Caco-2 (cell line): ENCODE data around the gene CGNL1. TPM values are rescaled to one million over a fixed set of nuclear protein-coding genes. Genes with fewer than 3 reads are reported as not detected.
A peak's percentile ranks its signal among the peaks of the same experiment; 100 is the strongest.

Experiments used
- BruUV-seq: library from RNA; stranded (reverse); fragments of 400-500 nt; replicated peaks from 2 replicates; lab custom pipeline; 2021; lab: Mats Ljungman, UMichigan
- CTCF ChIA-PET: fragments of 300-600 bp; sonication (Branson Sonifier 250); formaldehyde crosslinking; loops from one replicate; lab custom pipeline; 2022; ENCODE audit warnings: antibody characterized with exemption; lab: Charles Lee
- POLR2A ChIA-PET: fragments of 300-600 bp; sonication (Branson Sonifier 250); formaldehyde crosslinking; loops from one replicate; lab custom pipeline; 2022; ENCODE audit warnings: antibody characterized with exemption; lab: Charles Lee
- DNase-seq, 2 experiments: peaks; one replicate each; pipeline versions ENCODE4 v3.0.0 to v3.0.0-alpha.2; 2020 to 2022
- H3K27me3 ChIP-seq: replicated peaks from 2 replicates; pipeline ENCODE4 v1.6.0; 2011; ENCODE audit warnings: low read length; ENCODE audit not compliant: control insufficient read depth, insufficient read depth
- H3K36me3 ChIP-seq: 2 replicates; pipeline ENCODE4 v1.5.1; 2011; ENCODE audit warnings: low read length; ENCODE audit not compliant: control insufficient read depth, insufficient read depth
- H3K4me1 ChIP-seq: fragments of 250-450 bp; sonication (Bioruptor Pico); 2 replicates; pipeline ENCODE4 v1.5.1; 2020; ENCODE audit warnings: mild to moderate bottlenecking
- H3K4me3 ChIP-seq: 2 replicates; pipeline ENCODE4 v1.5.1; 2011; ENCODE audit warnings: low read depth, mild to moderate bottlenecking, control low read depth, low read length
- H3K9me3 ChIP-seq: fragments of 250-450 bp; sonication (Bioruptor Pico); 2 replicates; pipeline ENCODE4 v1.5.1; 2020; ENCODE audit warnings: mild to moderate bottlenecking, moderate library complexity
- H3K27ac Mint-ChIP-seq: one replicate; pipeline ENCODE4 v1.8.0; 2022; ENCODE audit warnings: mixed read lengths; ENCODE audit not compliant: unreplicated experiment
- H3K27me3 Mint-ChIP-seq: one replicate; pipeline ENCODE4 v1.8.0; 2022; ENCODE audit warnings: mixed read lengths; ENCODE audit not compliant: insufficient read depth, unreplicated experiment
- H3K36me3 Mint-ChIP-seq: one replicate; pipeline ENCODE4 v1.8.0; 2022; ENCODE audit warnings: mild to moderate bottlenecking, mixed read lengths; ENCODE audit not compliant: insufficient read depth, unreplicated experiment
- H3K4me1 Mint-ChIP-seq: one replicate; pipeline ENCODE4 v1.8.0; 2022; ENCODE audit warnings: low read depth, mixed read lengths; ENCODE audit not compliant: unreplicated experiment
- H3K4me3 Mint-ChIP-seq: one replicate; pipeline ENCODE4 v1.8.0; 2022; ENCODE audit warnings: mild to moderate bottlenecking, moderate library complexity, mixed read lengths; ENCODE audit not compliant: unreplicated experiment
- H3K9me3 Mint-ChIP-seq: one replicate; pipeline ENCODE4 v1.8.0; 2022; ENCODE audit warnings: mixed read lengths; ENCODE audit not compliant: unreplicated experiment
- CTCF ChIP-seq, 2 experiments: fragments of 200-600 bp in 1 of 2; IDR thresholded peaks; 1 replicate in 1 of 2; 2 replicates in 1 of 2; pipeline versions ENCODE4 v1.5.1 to v1.8.0; 2011 to 2022; ENCODE audit warnings: antibody characterized with exemption in 1 of 2, control low read depth in 1 of 2, inconsistent platforms in 1 of 2, low read depth in 1 of 2, low read length in 1 of 2, mild to moderate bottlenecking in 1 of 2, moderate library complexity in 1 of 2; ENCODE audit not compliant: insufficient read depth in 1 of 2, severe bottlenecking in 1 of 2, unreplicated experiment in 1 of 2
- intact Hi-C: fragments of 100-400 bp; cut with micrococcal nuclease; formaldehyde crosslinking; loops from one replicate; pipeline ENCODE4 v1.10.0; 2022; ENCODE audit not compliant: unreplicated experiment
- total RNA-seq: library from RNA; stranded (reverse); gene quantifications from 2 replicates; pipeline ENCODE4 v1.2.3, GENCODE V29; 2022

CGNL1 gene
- total RNA-seq, 1 experiment from 2014 or later, result 8.3 TPM

DNA sequence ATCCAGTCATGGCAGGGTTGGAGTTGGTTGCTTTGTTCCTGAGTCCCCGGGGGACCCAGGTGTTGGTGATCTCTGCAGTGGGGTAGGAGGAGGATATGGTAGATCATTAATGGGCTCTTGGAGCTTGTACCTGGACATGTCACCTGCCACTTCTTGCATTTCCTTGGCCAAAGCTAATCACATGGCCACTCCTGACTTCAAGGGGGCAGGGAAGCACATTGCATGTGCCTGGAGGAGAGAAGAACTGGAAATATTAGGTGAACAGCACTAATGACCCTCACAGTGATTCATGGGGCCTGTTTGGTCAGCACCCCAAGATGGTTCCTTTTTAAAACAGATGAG, 128.3 kb downstream of the CGNL1 start:
- Mint-ChIP-seq H3K9me3 (no peaks in the 10 kb centered on the region), H3K27me3 (no peaks in the 10 kb centered on the region), H3K36me3 (peaks cover 14% of the 10 kb centered on the region), H3K27ac (no peak overlapping the region), H3K4me3 (no peak overlapping the region), H3K4me1 (peaks cover 60% of the 10 kb centered on the region)
- no peak for DNase-seq
- Histone ChIP-seq H3K27me3 (no peaks in the 10 kb centered on the region), H3K4me1 (peaks cover 66% of the 10 kb centered on the region), H3K9me3 (no peaks in the 10 kb centered on the region), H3K4me3 (no peak overlapping the region), H3K36me3 (no peaks in the 10 kb centered on the region)
- ChIA-PET POLR2A (no interaction called here), CTCF (interaction anchor here (2.2 kb wide), 1 partner anchor 164 kb away, joined by 14 read pairs; no protein-coding TSS in a partner anchor)
- BruUV-seq, result no TSS peak
- intact Hi-C loops, result no loop called here
- TF ChIP-seq CTCF (IDR thresholded peaks at IDR 0.05; ENCODE audit: insufficient read depth in 1 of 2, low read depth in 1 of 2, low read length in 1 of 2, severe bottlenecking in 1 of 2, unreplicated experiment in 1 of 2), result no peak

- Histone ChIP-seq H3K27me3 (no peaks in the 10 kb centered on the region), H3K4me3 (no peak overlapping the region), H3K9me3 (no peaks in the 10 kb centered on the region), H3K36me3 (no peaks in the 10 kb centered on the region), H3K4me1 (peaks cover 66% of the 10 kb centered on the region)
- Mint-ChIP-seq H3K27ac (peak overlapping the region; percentile 90), H3K4me1 (peaks cover 60% of the 10 kb centered on the region), H3K27me3 (no peaks in the 10 kb centered on the region), H3K9me3 (no peaks in the 10 kb centered on the region), H3K36me3 (peaks cover 10% of the 10 kb centered on the region), H3K4me3 (peak overlapping the region; percentile 64)
- no peak for TF ChIP-seq CTCF (IDR thresholded peaks at IDR 0.05; ENCODE audit: insufficient read depth in 1 of 2, low read depth in 1 of 2, low read length in 1 of 2, severe bottlenecking in 1 of 2, unreplicated experiment in 1 of 2)
- DNase-seq, result peak in 1 of 2 experiments; percentile 18
- intact Hi-C loops, result no loop called here
- POLR2A ChIA-PET, result interaction anchor here (0.6 to 1.3 kb wide), 2 partner anchors 25 to 46 kb away, joined by 3 read pairs; no protein-coding TSS in a partner anchor
- no TSS peak for BruUV-seq
- CTCF ChIA-PET, result interaction anchor here (0.6 to 2.2 kb wide), 8 partner anchors 19 to 172 kb away, joined by 3 to 16 read pairs (median 8); partner anchors contain the start of gene CGNL1
Measured at GRCh38 chr15:57505056-57505715, 128.9 kb downstream of the CGNL1 start.

- Histone ChIP-seq H3K4me1 (peaks cover 66% of the 10 kb centered on the region), H3K4me3 (no peak overlapping the region), H3K36me3 (no peaks in the 10 kb centered on the region), H3K9me3 (no peaks in the 10 kb centered on the region), H3K27me3 (no peaks in the 10 kb centered on the region)
- ChIA-PET POLR2A (interaction anchor here (0.6 to 1.3 kb wide), 2 partner anchors 25 to 46 kb away, joined by 3 read pairs; no protein-coding TSS in a partner anchor), CTCF (interaction anchor here (0.6 to 2.2 kb wide), 9 partner anchors 20 to 171 kb away, joined by 3 to 16 read pairs (median 5); partner anchors contain the start of gene CGNL1)
- Mint-ChIP-seq H3K27me3 (no peaks in the 10 kb centered on the region), H3K36me3 (peaks cover 10% of the 10 kb centered on the region), H3K27ac (peak overlapping the region; percentile 90), H3K4me1 (peaks cover 60% of the 10 kb centered on the region), H3K4me3 (peak overlapping the region; percentile 64), H3K9me3 (no peaks in the 10 kb centered on the region)
- intact Hi-C loops, result loop anchor here (1.0 to 2.0 kb wide), 5 partner anchors 9 to 166 kb away; partner anchors contain the start of gene CGNL1
- no TSS peak for BruUV-seq
- peak; percentile 90 to 93 for DNase-seq
- no peak for TF ChIP-seq CTCF (IDR thresholded peaks at IDR 0.05; ENCODE audit: insufficient read depth in 1 of 2, low read depth in 1 of 2, low read length in 1 of 2, severe bottlenecking in 1 of 2, unreplicated experiment in 1 of 2)
Measured at GRCh38 chr15:57505949-57506391, 129.7 kb downstream of the CGNL1 start.
